ENCODE results near the gene CCDC85B. TPM values are rescaled to one million over a fixed set of nuclear protein-coding genes. Genes with fewer than 3 reads are reported as not detected.

The CCDC85B gene
- total RNA-seq, 1 donor from 2014 or later = 29.7 TPM

DNA sequence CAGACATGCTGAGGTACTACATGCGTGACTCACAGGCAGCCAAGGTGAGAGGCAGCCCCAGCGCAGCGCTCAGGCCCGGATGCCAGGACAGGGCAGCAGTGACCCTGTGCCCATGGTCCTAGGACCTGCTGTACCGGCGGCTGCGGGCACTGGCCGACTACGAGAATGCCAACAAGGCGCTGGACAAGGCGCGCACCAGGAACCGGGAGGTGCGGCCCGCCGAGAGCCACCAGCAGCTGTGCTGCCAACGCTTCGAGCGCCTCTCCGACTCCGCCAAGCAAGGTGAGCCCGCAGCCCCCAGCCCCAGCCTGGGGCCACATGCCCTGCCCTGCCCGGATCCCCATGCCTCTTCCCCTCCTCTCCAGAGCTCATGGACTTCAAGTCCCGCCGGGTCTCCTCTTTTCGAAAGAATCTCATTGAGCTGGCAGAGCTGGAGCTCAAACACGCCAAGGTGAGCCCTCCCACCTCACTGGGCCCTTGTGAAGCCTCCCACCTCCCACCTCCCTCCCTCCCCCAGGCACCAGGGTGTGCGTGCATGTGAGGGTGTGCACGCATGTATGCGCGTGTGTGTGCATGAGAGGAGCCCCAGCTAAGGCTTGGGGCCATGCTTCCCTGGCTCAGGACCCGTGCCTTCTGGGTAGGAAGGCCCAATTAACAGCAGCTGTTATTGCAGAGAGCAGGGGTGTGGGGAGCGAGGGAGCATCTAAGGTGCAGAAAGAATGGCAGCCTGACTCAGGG is 37.8 kb upstream of the CCDC85B start:
- FAIRE-seq = no peak
- no peak for DNase-seq (ENCODE audit: low read depth)
- Histone ChIP-seq H3K27me3 (ENCODE audit: control insufficient read depth, insufficient read depth, low read length) (no peaks in the 10 kb centered on the region), H3K4me3 (ENCODE audit: low read depth, low read length) (no peak overlapping the region), H3K36me3 (ENCODE audit: control insufficient read depth, insufficient read depth, low read length) (peaks cover 34% of the 10 kb centered on the region)
- TF ChIP-seq, protein P1, sequence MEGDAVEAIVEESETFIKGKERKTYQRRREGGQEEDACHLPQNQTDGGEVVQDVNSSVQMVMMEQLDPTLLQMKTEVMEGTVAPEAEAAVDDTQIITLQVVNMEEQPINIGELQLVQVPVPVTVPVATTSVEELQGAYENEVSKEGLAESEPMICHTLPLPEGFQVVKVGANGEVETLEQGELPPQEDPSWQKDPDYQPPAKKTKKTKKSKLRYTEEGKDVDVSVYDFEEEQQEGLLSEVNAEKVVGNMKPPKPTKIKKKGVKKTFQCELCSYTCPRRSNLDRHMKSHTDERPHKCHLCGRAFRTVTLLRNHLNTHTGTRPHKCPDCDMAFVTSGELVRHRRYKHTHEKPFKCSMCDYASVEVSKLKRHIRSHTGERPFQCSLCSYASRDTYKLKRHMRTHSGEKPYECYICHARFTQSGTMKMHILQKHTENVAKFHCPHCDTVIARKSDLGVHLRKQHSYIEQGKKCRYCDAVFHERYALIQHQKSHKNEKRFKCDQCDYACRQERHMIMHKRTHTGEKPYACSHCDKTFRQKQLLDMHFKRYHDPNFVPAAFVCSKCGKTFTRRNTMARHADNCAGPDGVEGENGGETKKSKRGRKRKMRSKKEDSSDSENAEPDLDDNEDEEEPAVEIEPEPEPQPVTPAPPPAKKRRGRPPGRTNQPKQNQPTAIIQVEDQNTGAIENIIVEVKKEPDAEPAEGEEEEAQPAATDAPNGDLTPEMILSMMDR (IDR thresholded peaks at IDR 0.05; ENCODE audit: insufficient read depth, low read length, severe bottlenecking) = no peak

DNA sequence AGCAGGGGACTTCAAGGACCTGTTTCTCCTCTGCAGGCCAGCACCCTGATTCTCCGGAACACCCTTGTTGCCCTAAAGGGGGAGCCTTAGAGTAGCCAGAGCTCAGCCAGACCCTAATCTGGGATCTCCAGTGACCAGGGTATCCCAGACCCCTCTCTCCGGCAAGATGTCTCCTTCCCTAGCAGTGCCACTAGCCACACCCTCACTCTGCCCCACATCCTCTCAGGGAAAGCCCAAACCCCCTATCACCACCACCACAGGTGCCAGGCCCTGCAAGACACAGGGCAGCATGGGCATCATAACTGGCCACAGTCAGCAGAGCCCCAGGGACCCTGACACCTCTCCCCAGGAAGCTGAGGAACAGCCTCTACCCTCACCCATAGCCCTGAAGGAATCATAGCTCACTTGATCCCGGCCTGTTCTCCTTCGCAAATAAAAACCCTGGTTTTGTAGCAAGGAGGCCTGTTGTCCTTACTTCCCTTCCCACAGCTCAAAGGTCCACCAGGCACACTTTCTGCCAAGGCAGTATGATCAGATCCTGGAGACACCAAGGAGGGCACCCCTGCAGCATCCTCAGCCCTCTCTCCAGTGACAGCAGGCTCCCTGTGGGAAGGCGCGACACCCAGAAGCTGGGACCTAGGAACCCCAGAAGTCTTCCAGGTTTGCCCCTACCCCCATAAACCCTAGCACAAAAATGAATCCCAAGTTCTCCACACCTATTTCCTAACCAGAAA is 37.1 kb upstream of the CCDC85B start:
- no peak for FAIRE-seq
- TF ChIP-seq, protein P1 (IDR thresholded peaks at IDR 0.05; ENCODE audit: insufficient read depth, low read length, severe bottlenecking) = no peak
- peaks cover 34% of the 10 kb centered on the region for H3K36me3 ChIP-seq (ENCODE audit: control insufficient read depth, insufficient read depth, low read length)
- DNase-seq (ENCODE audit: low read depth) = no peak
- H3K4me3 ChIP-seq (ENCODE audit: low read depth, low read length) = no peak overlapping the region
- no peaks in the 10 kb centered on the region for H3K27me3 ChIP-seq (ENCODE audit: control insufficient read depth, insufficient read depth, low read length)

DNA sequence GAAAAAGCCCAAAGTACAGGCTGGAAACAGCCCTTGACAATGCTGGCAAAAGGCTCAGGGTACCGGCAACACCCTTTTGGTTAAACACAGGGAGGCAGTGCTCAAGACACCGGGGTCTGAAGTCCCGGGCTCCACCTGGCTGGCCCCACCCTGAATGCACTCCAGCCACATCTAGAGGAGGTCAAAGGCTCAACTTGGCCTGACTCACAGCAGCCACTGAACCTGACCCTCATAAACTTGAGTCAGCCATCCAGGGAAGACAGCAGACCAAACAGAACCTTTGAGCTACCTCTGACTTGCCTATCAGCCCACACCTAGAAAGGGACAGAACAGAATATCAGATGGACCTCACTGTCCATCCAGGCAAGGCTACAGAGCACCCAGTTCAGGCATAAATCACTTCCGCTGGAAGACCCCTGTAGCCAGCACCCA is 36.3 kb upstream of the CCDC85B start:
- FAIRE-seq (no peak), DNase-seq (ENCODE audit: low read depth) (no peak)
- Histone ChIP-seq H3K4me3 (ENCODE audit: low read depth, low read length) (no peak overlapping the region), H3K36me3 (ENCODE audit: control insufficient read depth, insufficient read depth, low read length) (peaks cover 34% of the 10 kb centered on the region), H3K27me3 (ENCODE audit: control insufficient read depth, insufficient read depth, low read length) (no peaks in the 10 kb centered on the region)
- TF ChIP-seq, protein P1 (IDR thresholded peaks at IDR 0.05; ENCODE audit: insufficient read depth, low read length, severe bottlenecking) = no peak

DNA sequence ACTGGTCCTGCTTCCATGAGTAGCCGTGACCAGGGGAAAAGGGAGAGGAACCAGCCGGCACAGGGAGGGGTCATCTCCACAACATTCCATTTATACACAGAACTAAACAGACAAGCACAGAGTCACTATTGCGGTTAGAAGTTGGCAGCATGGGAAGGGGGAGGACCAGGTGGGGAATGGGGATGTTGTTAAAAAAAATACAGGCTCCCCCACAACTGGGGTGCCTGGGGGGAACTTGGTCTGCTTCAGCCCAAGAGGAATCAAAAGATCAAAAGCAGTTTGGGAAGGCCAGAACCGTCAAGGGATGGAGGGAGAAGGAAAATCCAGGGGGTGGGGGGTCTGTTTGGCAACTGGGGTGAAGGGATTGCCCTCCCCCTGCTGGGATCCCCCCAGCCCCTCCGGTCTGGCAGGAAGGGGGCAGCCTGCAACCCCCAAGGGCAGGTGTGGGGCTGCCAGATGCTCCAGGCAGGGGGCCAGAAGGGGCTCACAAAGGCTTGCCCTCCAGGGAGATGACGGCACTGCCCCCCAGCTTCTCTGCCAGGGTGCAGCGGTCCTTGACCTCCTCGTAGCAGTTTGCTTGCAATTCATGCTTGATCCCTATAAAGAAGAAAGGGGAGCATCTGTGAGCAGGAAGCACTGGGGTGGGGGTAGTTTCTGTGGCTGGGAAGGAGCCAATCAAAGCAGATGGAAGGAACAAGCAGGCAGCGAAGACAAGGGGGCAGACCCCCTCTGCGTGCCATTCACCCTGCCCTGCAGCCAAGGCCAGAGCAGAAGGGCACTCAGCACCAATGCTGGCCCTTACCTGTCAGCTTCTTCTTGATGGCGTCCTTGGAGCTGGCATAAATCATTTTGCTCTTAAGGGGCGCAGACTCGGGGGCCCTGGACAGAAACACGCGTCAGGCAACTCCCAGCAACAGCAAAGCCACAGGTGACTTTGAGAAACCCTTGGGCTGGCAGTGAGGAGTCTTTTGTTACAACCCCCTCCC is 35.3 kb upstream of the CCDC85B start:
- TF ChIP-seq, protein P1 (IDR thresholded peaks at IDR 0.05; ENCODE audit: insufficient read depth, low read length, severe bottlenecking) = no peak
- FAIRE-seq (no peak), DNase-seq (ENCODE audit: low read depth) (no peak)
- Histone ChIP-seq H3K36me3 (ENCODE audit: control insufficient read depth, insufficient read depth, low read length) (peaks cover 34% of the 10 kb centered on the region), H3K27me3 (ENCODE audit: control insufficient read depth, insufficient read depth, low read length) (no peaks in the 10 kb centered on the region), H3K4me3 (ENCODE audit: low read depth, low read length) (no peak overlapping the region)

DNA sequence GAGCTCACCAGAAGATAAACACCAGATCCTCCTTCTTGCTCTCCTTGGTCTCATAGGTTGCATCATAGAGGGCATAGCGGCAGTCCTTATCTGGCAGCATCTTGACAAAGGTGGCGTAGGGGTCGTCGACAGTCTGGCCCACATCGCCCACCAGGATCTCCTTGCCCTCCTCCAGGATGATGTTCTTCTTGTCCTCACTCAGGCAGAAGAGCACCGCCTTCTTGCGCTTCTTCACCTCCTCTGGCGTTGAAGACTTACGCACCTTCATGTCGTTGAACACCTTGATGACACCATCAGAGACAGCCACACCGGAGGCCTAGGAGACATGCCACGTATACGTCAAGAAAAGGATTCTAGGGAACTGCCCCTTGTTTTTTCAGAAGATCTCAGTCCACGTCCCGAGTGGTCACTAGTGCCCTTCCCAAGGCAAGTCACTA is 34.5 kb upstream of the CCDC85B start:
- TF ChIP-seq, protein P1 (IDR thresholded peaks at IDR 0.05; ENCODE audit: insufficient read depth, low read length, severe bottlenecking) = no peak
- peaks cover 34% of the 10 kb centered on the region for H3K36me3 ChIP-seq (ENCODE audit: control insufficient read depth, insufficient read depth, low read length)
- H3K27me3 ChIP-seq (ENCODE audit: control insufficient read depth, insufficient read depth, low read length) = no peaks in the 10 kb centered on the region
- FAIRE-seq (no peak), DNase-seq (ENCODE audit: low read depth) (no peak)
- no peak overlapping the region for H3K4me3 ChIP-seq (ENCODE audit: low read depth, low read length)
